IPS DF 4.7 (cell line): ENCODE measurements around the gene NKX1-2.

ENCODE experiments used
- DNase-seq: peaks from one replicate; pipeline ENCODE4 v3.0.0-alpha.2; 2013; ENCODE audit warnings: low spot score; ENCODE audit errors: extremely low read depth

NKX1-2 gene

GRCh38 chr10:124450012-124450782 lies at the start of gene NKX1-2:
TSS of gene NKX1-2 (minus strand) at chr10:124450035. CDS start at chr10:124449943, 92 bp downstream.
- no peak for DNase-seq

- no peak for DNase-seq
Observed at GRCh38 chr10:124498056-124498455, 48.2 kb upstream of the NKX1-2 start.

GRCh38 chr10:124497196-124497881 lies 47.5 kb upstream of the NKX1-2 start:
- DNase-seq, result no peak

GRCh38 chr10:124496620-124497019 lies 46.8 kb upstream of the NKX1-2 start:
- no peak for DNase-seq

GRCh38 chr10:124496150-124496549 lies 46.3 kb upstream of the NKX1-2 start:
- no peak for DNase-seq

GRCh38 chr10:124495725-124496124 lies 45.9 kb upstream of the NKX1-2 start:
- no peak for DNase-seq

GRCh38 chr10:124495162-124495561 lies 45.3 kb upstream of the NKX1-2 start:
- no peak for DNase-seq

GRCh38 chr10:124494046-124494807 lies 44.4 kb upstream of the NKX1-2 start:
- no peak for DNase-seq

- no peak for DNase-seq
Observed at GRCh38 chr10:124493214-124493882, 43.5 kb upstream of the NKX1-2 start.

GRCh38 chr10:124492266-124492665 lies 42.4 kb upstream of the NKX1-2 start:
- DNase-seq, result no peak

GRCh38 chr10:124491105-124491504 lies 41.3 kb upstream of the NKX1-2 start:
- DNase-seq, result no peak

- DNase-seq, result no peak
Observed at GRCh38 chr10:124486635-124487034, 36.8 kb upstream of the NKX1-2 start.

- no peak for DNase-seq
Observed at GRCh38 chr10:124484661-124485060, 34.8 kb upstream of the NKX1-2 start.

- no peak for DNase-seq
Observed at GRCh38 chr10:124484031-124484430, 34.2 kb upstream of the NKX1-2 start.

- no peak for DNase-seq
Observed at GRCh38 chr10:124482876-124483275, 33.0 kb upstream of the NKX1-2 start.

GRCh38 chr10:124482236-124482800 lies 32.5 kb upstream of the NKX1-2 start:
- DNase-seq, result no peak

GRCh38 chr10:124481717-124482116 lies 31.9 kb upstream of the NKX1-2 start:
- DNase-seq, result no peak

GRCh38 chr10:124480860-124481259 lies 31.0 kb upstream of the NKX1-2 start:
- no peak for DNase-seq

- DNase-seq, result no peak
Observed at GRCh38 chr10:124478515-124478914, 28.7 kb upstream of the NKX1-2 start.

- DNase-seq, result no peak
Observed at GRCh38 chr10:124477614-124478363, 28.0 kb upstream of the NKX1-2 start.
